ENCODE results near the gene ACTN1. TPM values are rescaled to one million over a fixed set of nuclear protein-coding genes. Genes with fewer than 3 reads are reported as not detected.
A peak's percentile ranks its signal among the peaks of the same experiment; 100 is the strongest.

ACTN1 gene
- total RNA-seq, 4 donors from 2014 or later: 958 to 2,110 (median 1,439) TPM

GRCh38 chr14:69014829-69015259, 35.7 kb upstream of the ACTN1 start:
- 83% methylated on average over 5 of the region's 6 CpGs for WGBS
- DNase-seq (ENCODE audit: extremely low spot score): no peak
- TF ChIP-seq POLR2A (IDR thresholded peaks at IDR 0.05; ENCODE audit: low read depth) (no peak), EP300 (IDR thresholded peaks at IDR 0.05) (no peak), CTCF (IDR thresholded peaks at IDR 0.05) (no peak), POLR2AphosphoS5 (IDR thresholded peaks at IDR 0.05) (no peak)
- H3K36me3 ChIP-seq: no peaks in the 10 kb centered on the region
- H3K9me3 ChIP-seq: no peaks in the 10 kb centered on the region
- no peak overlapping the region for H3K4me3 ChIP-seq
- H3K27me3 ChIP-seq: no peaks in the 10 kb centered on the region
- H3K4me1 ChIP-seq: peaks cover 0 to 5% (median 0%) of the 10 kb centered on the region in 4 donors
- intact Hi-C loops (cut with DNase I): no loop called here
- no peak overlapping the region for H3K27ac ChIP-seq (replicated peaks in 1 of 4)

GRCh38 chr14:69013943-69014782, 35.1 kb upstream of the ACTN1 start:
- no peaks in the 10 kb centered on the region for H3K9me3 ChIP-seq
- H3K4me3 ChIP-seq: no peak overlapping the region
- peaks cover 0 to 5% (median 0%) of the 10 kb centered on the region in 4 donors for H3K4me1 ChIP-seq
- no peaks in the 10 kb centered on the region for H3K36me3 ChIP-seq
- WGBS: 79% methylated on average over 8 of the region's 12 CpGs
- no peak overlapping the region for H3K27ac ChIP-seq (replicated peaks in 1 of 4)
- no peaks in the 10 kb centered on the region for H3K27me3 ChIP-seq
- intact Hi-C loops (cut with DNase I): no loop called here
- no peak for TF ChIP-seq EP300 (IDR thresholded peaks at IDR 0.05)
- no peak for DNase-seq (ENCODE audit: extremely low spot score)

GRCh38 chr14:69012256-69012953, 33.3 kb upstream of the ACTN1 start:
- whole genome bisulfite sequencing: 77% methylated on average over 5 of the region's 5 CpGs
- no peak for DNase-seq (ENCODE audit: extremely low spot score)
- no peaks in the 10 kb centered on the region for H3K9me3 ChIP-seq
- intact Hi-C loops (cut with DNase I): no loop called here
- H3K27me3 ChIP-seq: no peaks in the 10 kb centered on the region
- no peak overlapping the region for H3K4me3 ChIP-seq
- TF ChIP-seq EP300 (IDR thresholded peaks at IDR 0.05) (no peak), POLR2AphosphoS5 (IDR thresholded peaks at IDR 0.05) (no peak), CTCF (IDR thresholded peaks at IDR 0.05) (no peak), POLR2A (IDR thresholded peaks at IDR 0.05; ENCODE audit: low read depth) (no peak)
- H3K4me1 ChIP-seq: peaks cover 0 to 13% (median 8%) of the 10 kb centered on the region in 4 donors
- no peaks in the 10 kb centered on the region for H3K36me3 ChIP-seq
- no peak overlapping the region for H3K27ac ChIP-seq (replicated peaks in 1 of 4)

- TF ChIP-seq POLR2A (IDR thresholded peaks at IDR 0.05; ENCODE audit: low read depth) (no peak), EP300 (IDR thresholded peaks at IDR 0.05) (no peak), POLR2AphosphoS5 (IDR thresholded peaks at IDR 0.05) (no peak), CTCF (IDR thresholded peaks at IDR 0.05) (no peak)
- H3K27me3 ChIP-seq: no peaks in the 10 kb centered on the region
- no peaks in the 10 kb centered on the region for H3K36me3 ChIP-seq
- no peak for DNase-seq (ENCODE audit: extremely low spot score)
- no peak overlapping the region for H3K27ac ChIP-seq (replicated peaks in 1 of 4)
- H3K4me3 ChIP-seq: no peak overlapping the region
- peaks cover 4 to 20% (median 15%) of the 10 kb centered on the region in 4 donors for H3K4me1 ChIP-seq
- intact Hi-C loops (cut with DNase I): no loop called here
- WGBS: 91% methylated on average over 1 of the region's 1 CpG
- H3K9me3 ChIP-seq: no peaks in the 10 kb centered on the region
Observed at GRCh38 chr14:69010648-69011047, 31.5 kb upstream of the ACTN1 start.

- peak overlapping the region in 3 of 4 donors; percentile 17 to 31 (median 21) for H3K27ac ChIP-seq (replicated peaks in 1 of 4)
- TF ChIP-seq EP300 (IDR thresholded peaks at IDR 0.05) (no peak), POLR2AphosphoS5 (IDR thresholded peaks at IDR 0.05) (no peak), POLR2A (IDR thresholded peaks at IDR 0.05; ENCODE audit: low read depth) (no peak)
- 36% methylated on average over 1 of the region's 1 CpG for whole genome bisulfite sequencing
- H3K36me3 ChIP-seq: no peaks in the 10 kb centered on the region
- H3K9me3 ChIP-seq: no peaks in the 10 kb centered on the region
- DNase-seq (ENCODE audit: extremely low spot score): no peak
- no peaks in the 10 kb centered on the region for H3K27me3 ChIP-seq
- H3K4me3 ChIP-seq: no peak overlapping the region
- intact Hi-C loops (cut with DNase I): no loop called here
- peaks cover 10 to 35% (median 26%) of the 10 kb centered on the region in 4 donors for H3K4me1 ChIP-seq
Observed at GRCh38 chr14:69008421-69008884, 29.4 kb upstream of the ACTN1 start.

Data from esophagus muscularis mucosa (tissue), 4 donors.